ENCODE measurements around the gene LAMB3. TPM values are rescaled to one million over a fixed set of nuclear protein-coding genes. Genes with fewer than 3 reads are reported as not detected.

The LAMB3 gene
- total RNA-seq, 6 experiments from 2014 or later = 8.0 to 10.3 (median 9.8) TPM

- peaks cover 7% of the 10 kb centered on the region; the same call in 1 of the 2 replicates for H3K4me1 Mint-ChIP-seq (ENCODE audit: low read depth)
- H3K27ac Mint-ChIP-seq = no peak overlapping the region
Measured at GRCh38 chr1:209614151-209614420, 38.1 kb downstream of the LAMB3 start.

GRCh38 chr1:209613400-209614150 lies 38.6 kb downstream of the LAMB3 start:
- no peak for TF ChIP-seq CTCF (IDR thresholded peaks at IDR 0.05)
- DNase-seq = no peak
- no peaks in the 10 kb centered on the region; the same call in 1 of the 2 replicates for H3K27me3 Mint-ChIP-seq (ENCODE audit: insufficient read depth)

More at GRCh38 chr1:209614151-209614420, 38.1 kb downstream of the LAMB3 start:
- no peak for DNase-seq
- Mint-ChIP-seq H3K27me3 (ENCODE audit: insufficient read depth) (no peaks in the 10 kb centered on the region; the same call in 1 of the 2 replicates), H3K9me3 (no peaks in the 10 kb centered on the region), H3K36me3 (ENCODE audit: low read depth) (peaks cover 23% of the 10 kb centered on the region), H3K4me3 (no peak overlapping the region)
- no peak for TF ChIP-seq CTCF (IDR thresholded peaks at IDR 0.05)

DNA sequence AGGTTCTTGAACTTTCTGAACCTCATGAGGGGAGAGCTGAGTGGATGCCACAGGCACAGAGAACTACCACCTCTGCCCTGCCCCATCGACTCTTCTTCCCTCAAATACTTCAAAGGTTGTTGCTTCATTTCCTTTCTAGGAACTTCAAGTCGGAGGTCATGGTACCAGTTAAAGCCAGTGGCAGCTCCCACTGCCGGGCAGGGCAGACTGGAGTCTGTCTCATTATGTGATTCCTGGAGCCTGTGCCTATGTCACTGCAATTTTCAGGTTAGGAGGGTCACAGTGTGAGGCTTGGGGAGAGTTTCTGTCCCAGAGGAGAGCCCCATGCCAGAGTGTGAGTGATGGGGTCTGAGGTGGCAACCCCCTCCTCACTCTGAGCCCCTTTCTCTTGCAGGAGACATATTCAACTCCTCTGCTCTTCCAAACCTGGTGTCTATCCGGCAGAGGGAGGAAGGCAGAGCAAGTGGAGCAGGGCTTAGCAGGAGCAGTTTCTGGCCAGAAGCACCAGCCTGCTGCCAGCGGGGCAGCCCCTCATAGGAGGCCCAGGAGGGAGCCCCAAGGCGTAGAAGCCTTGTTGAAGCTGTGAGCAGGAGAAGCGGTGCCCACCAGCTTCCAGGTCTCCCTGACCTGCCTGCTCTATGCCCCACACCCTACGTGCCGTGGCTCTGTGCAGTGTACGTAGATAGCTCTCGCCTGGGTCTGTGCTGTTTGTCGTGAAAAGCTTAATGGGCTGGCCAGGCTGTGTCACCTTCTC lies 39.4 kb downstream of the LAMB3 start:
- H3K4me3 Mint-ChIP-seq = no peak overlapping the region
- no peak overlapping the region for H3K27ac Mint-ChIP-seq
- no peaks in the 10 kb centered on the region for H3K27me3 Mint-ChIP-seq (ENCODE audit: insufficient read depth)
- no peaks in the 10 kb centered on the region for H3K9me3 Mint-ChIP-seq
- DNase-seq = no peak
- H3K36me3 Mint-ChIP-seq (ENCODE audit: low read depth) = peaks cover 23% of the 10 kb centered on the region
- no peak for TF ChIP-seq CTCF (IDR thresholded peaks at IDR 0.05)
- H3K4me1 Mint-ChIP-seq (ENCODE audit: low read depth) = no peaks in the 10 kb centered on the region

More at GRCh38 chr1:209613400-209614150, 38.6 kb downstream of the LAMB3 start:
- no peak overlapping the region for H3K27ac Mint-ChIP-seq
- peaks cover 2% of the 10 kb centered on the region; the same call in 1 of the 2 replicates for H3K4me1 Mint-ChIP-seq (ENCODE audit: low read depth)
- H3K4me3 Mint-ChIP-seq = no peak overlapping the region
- H3K36me3 Mint-ChIP-seq (ENCODE audit: low read depth) = peaks cover 23% of the 10 kb centered on the region
- H3K9me3 Mint-ChIP-seq = no peaks in the 10 kb centered on the region

- Mint-ChIP-seq H3K27ac (no peak overlapping the region), H3K27me3 (ENCODE audit: insufficient read depth) (no peaks in the 10 kb centered on the region; the same call in 1 of the 2 replicates), H3K36me3 (ENCODE audit: low read depth) (peaks cover 17% of the 10 kb centered on the region), H3K4me3 (no peak overlapping the region), H3K4me1 (ENCODE audit: low read depth) (no peaks in the 10 kb centered on the region), H3K9me3 (no peaks in the 10 kb centered on the region)
- TF ChIP-seq CTCF (IDR thresholded peaks at IDR 0.05) = peak; percentile 42; the same call in 1 of the 2 replicates
- no peak for DNase-seq
Measured at GRCh38 chr1:209611771-209612570, 40.3 kb downstream of the LAMB3 start.

DNA sequence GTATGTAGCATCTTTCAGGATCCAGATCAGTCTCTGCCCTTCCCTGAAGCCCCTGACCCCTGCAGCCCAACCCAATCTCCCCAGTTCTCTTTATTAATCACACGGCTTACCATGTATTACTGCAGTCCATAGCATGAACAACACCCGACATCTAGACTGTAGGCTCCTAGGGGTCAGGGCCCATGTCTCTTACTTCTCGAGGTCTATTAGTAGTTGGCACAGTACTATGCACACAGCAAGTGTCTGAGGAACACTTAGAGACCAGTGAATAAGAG lies 41.7 kb downstream of the LAMB3 start:
- no peaks in the 10 kb centered on the region for H3K4me1 Mint-ChIP-seq (ENCODE audit: low read depth)
- no peak for TF ChIP-seq CTCF (IDR thresholded peaks at IDR 0.05)
- H3K4me3 Mint-ChIP-seq = no peak overlapping the region
- no peaks in the 10 kb centered on the region; the same call in 1 of the 2 replicates for H3K27me3 Mint-ChIP-seq (ENCODE audit: insufficient read depth)
- peaks cover 9% of the 10 kb centered on the region for H3K36me3 Mint-ChIP-seq (ENCODE audit: low read depth)
- no peak for DNase-seq
- no peaks in the 10 kb centered on the region for H3K9me3 Mint-ChIP-seq
- no peak overlapping the region for H3K27ac Mint-ChIP-seq

Data from HFFc6 (cell line).